Limb (tissue), 2 donors: ENCODE measurements around the gene ARSG.
A peak's percentile ranks its signal among the peaks of the same experiment; 100 is the strongest.
"Not testable (repeated sequence)": the region's sequence is repeated elsewhere in the genome, so short reads cannot be mapped to it uniquely, and the experiment has no call there.

Experiments
- DNase-seq, 2 donors: peaks; one replicate each; pipeline ENCODE4 v3.0.0-alpha.2; 2016; ENCODE audit errors: extremely low spot score in 2 of 2

ARSG gene

DNA sequence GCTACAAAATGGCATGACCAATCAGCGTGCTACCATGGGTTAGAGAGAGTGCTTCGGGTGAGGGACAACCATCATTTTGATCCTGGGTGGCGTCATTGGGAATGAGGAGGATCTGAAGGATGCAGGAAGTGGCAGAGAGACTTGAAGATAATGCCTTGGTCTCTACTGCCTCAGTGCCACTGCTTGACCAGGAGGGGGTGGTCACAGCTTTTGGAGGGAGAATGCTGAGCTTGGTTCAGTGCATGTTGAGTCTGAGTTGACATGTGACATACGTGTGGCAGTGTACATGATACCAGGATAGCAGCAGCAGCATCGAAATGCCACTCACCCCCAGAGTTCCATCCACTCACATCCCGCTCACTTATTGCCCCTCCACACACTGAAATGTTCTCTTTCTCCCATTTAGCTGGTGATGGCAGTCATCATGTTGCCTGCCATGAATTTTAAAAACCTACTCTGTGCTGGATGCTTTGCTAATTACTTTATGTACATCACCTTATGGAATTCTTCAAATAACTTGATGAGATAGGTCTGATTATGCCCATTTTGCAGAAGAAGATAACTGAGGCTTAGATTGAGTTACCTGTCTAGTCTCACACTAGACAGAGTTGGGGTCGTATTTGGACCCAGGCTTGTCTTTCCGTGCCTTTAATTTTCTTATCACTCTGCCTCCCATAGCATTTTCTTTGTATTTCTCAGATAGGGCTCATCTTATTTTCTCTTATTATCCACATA is 36.7 kb downstream of the ARSG start:
- no peak for DNase-seq

DNA sequence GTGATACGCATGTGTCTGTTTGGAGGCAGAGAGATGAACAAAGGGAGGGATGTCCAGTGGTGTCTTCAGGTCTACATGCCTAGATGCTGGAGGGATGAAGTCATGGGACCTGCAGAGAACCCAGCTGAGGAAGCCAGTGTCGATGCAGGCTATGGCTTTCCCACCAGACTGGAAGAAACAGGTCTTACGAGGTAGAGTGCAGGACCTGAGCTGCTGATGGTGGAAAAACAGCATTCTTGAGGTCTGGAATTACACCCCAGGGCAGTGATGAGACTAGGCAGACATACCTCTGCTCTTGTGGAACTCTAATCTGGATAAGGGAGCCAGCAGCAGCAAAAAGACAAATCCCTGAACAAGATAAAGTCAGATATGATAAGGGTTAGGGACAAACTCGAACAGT is 37.4 kb downstream of the ARSG start:
- DNase-seq = peak in 1 of 2 donors; percentile 34

DNA sequence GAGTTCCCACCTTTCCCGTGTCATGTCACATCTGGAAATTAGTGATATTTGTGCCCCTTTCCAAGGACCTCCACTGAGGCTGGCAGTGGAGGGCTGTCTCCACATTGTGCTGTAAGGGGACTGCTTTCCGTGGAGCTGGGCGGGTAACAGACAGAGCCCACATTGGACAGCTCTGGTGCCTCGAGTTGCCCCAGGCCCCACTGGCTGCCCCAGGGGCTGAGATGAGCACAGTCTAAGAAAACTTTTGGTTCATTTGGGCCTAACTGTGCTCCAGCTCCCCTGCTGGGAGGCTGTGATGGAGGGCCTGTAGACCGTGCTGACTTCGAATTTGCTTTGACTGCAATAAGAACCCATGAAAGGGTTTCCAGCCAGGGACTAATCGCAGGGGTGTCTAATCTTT is 38.0 kb downstream of the ARSG start:
- no peak for DNase-seq

DNA sequence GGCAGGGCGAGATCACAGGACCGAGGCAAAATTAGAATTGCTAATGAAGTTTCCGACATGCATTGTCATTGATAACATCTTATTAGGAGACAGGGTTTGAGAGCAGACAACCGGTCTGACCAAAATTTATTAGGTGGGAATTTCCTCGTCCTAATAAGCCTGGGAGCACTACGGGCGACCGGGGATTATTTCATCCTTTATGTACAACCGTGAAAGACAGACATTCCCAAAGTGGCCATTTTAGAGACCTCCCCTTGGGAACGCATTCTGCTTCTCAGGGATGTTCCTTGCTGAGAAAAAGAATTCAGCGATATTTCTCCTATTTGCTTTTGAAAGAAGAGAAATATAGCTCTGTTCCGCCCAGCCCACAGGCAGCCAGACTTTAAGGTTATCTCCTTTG is 40.6 kb downstream of the ARSG start:
- not testable (repeated sequence) for DNase-seq

DNA sequence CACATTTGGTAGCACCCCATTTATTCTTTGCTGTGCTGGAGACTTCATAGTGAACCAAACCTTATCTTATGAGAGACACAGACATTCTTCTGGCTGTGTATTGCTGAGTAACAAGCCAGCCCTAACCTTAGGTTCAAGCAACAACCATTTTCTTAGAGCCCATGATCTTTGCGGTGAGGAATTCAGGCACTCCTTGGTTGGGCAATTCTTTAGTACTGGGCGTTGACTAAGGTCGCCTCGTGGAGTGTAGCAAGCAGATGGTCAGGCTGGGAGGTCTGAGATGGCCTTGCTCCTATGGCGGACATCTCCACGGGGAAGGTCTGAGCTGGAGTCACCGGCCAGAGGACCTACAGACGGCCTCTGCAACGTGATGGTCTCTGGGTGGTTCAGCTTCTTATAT is 43.1 kb downstream of the ARSG start:
- no peak for DNase-seq

DNA sequence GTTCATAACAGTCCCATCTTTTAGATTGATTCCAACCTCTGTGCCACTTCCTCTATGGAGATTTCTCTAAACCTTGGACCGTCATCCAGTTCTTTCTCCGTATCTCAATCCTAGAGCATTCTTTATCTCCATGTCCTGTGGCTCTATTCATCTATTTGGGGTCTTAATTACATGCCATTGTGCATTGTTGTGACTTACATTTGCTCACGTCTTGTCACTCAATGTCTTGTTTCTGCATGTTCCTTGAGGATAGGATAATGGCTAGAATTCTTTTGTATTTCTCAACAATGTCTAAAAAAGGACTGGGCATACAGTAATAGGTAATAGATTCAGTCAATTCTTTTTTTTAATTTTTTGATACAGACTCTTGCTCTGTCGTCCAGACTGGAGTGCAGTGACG is 50.2 kb downstream of the ARSG start:
- DNase-seq = no peak

DNA sequence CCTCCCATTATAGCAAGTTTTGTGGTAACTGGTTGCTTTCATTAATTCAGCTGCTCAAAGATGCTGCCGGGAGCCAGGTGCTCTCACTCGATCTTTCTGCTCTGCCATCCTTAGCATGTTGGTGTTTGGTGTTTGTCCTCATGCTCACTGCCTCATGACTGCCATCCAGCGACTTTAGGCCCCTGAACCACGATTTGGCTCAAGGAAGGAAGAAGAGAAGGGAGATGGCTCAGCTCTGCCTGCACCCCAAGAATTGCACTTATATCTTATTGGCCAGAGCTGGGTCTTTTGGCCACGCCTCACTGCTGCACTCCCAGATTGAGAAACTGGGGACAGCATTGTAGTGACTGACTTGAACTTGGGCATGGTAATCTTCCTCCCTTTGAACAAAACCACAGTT is 52.7 kb downstream of the ARSG start:
- no peak for DNase-seq

DNA sequence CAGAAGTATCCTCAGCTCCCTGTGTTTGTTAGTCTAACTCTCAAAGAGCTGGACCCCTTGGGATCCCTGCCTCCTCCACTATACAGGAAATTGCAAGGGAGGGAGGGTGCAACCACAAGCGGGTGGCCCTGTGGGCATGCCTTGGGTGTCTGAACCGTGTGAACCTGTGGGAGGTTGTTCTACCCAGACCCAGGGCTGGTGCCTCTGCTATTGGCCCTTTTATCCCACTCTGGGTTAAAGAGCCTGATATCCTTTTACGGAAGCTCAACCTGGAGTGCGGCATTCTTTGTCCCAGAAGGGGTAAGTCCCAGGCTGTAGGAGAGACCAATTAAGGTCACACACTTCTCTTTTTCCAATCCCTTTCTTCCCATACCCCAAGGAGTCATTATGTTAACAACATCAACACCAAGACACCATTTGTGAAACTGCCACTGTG is 53.4 kb downstream of the ARSG start:
- DNase-seq = no peak

DNA sequence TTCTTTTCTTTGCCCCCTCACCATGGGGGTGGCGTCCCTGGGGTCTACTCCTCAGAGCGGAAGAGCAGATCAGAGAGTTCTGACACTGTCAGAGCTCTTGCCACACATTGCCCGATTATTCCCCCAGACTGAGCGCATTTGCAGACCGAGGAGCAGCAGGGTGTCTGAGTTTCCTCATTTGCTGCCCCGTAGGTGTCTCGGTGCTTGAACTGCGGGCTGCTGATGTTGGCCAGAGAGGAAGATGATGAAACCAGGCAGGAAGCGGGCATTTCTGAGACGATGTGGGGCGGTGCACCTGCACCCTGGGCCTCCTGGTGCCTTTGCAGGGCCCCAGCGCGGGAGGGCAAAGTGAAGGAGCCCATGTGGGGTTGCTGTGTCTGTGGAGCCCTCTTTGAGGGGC is 55.2 kb downstream of the ARSG start:
- DNase-seq = no peak

DNA sequence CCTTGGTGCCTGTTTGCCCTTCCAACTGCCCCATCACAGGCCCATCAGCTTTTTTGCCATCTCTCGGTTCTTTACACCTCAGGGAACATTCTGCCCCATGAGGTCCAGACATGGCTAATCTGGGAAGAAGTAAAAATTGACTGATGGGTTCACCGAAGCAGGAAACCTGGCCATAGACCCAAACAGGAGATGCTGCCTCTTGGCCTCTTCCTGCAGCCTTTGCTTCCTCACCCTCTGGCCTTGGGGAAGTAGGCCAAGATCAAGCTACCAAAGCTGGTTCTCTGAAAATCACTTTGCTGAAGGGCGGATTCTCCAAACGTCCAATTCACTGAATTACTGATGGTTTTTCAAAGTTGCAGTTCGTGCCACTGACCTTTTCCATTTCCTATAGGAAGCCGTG is 56.1 kb downstream of the ARSG start:
- DNase-seq = no peak

DNA sequence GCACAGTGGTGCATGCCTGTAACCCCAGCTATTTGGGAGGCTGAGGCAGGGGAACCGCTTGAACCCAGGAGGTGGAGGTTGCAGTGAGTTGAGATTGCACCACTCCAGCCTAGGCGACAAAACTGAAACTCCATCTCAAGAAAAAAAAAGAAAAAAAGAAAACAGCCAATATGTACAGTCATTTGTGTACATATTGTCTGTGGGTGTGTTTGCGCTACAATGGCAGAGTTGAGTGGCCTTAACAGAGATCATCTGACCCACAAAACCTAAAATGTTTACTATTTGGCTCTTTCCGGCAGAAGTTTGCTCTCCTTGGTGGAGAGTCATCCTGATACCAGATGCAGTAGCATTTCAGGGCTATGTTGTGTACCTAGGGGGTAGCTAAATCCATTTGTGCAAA is 57.9 kb downstream of the ARSG start:
- DNase-seq = no peak

DNA sequence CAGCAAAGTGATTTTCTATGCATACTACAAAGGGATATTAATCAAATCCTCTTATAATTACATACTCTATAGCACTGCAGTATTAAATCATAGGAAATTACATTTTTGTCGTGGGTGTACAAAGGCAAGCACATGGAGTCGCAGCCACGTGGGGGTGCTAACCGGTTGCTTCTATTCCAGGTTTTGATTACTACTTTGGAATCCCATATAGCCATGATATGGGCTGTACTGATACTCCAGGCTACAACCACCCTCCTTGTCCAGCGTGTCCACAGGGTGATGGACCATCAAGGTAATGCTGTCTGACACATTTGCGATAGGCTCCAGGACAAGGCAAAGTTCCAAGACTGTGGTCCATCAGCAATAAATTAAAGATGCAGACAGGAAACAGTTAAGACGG is 60.1 kb downstream of the ARSG start:
- DNase-seq = no peak

DNA sequence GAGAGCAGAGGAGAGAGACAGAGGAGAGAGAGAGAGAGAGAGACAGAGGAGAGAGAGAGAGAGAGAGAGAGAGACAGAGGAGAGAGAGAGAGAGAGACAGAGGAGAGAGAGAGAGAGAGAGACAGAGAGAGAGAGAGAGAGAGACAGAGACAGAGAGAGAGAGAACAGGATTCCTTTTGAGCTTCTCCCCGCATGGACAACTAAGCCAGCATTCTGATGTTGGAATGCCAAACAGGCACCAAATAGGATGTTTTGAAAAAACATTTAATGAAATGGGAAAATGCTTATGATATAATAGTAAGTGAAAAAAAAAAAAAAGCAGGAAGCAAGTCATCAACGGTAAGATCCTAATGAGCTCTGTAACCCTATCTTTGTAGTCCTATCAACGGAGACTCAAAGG is 60.7 kb downstream of the ARSG start:
- DNase-seq = no peak

DNA sequence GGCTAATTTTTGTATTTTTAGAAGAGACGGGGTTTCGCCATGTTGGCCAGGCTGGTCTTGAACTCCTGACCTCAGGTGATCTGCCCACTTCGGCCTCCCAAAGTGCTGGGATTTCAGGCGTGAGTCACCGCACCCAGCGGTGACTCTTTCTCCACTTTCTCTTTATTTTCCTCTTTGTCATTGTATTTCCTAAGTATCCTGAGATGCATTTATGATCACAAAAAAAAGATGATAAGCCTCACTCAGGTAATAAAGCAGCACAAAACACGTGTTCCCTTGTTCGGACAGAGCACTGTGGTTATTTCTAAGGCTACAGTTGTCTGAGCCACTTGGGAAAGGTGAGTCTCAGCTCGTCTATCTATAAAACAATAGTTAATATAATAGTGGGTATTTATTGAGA is 61.4 kb downstream of the ARSG start:
- not testable (repeated sequence) for DNase-seq

DNA sequence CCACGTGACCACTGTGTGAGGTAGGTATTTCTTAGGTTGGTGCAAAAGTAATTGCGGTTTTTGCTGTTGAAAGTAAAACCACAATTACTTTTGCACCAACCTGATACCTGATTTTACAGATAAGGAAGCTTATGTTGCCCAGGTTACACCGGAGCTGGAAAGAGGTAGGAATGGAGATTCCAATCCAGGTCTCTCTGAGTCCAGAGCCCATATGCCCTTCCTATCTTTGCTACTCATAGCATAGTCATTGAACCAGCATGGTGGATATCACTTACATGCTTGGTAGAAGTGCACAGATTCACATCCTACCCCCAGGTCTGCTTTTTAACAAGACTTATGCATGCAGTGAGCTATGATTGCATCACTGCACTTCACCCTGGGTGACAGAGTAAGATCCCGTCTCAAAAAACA is 61.8 kb downstream of the ARSG start:
- DNase-seq = no peak

DNA sequence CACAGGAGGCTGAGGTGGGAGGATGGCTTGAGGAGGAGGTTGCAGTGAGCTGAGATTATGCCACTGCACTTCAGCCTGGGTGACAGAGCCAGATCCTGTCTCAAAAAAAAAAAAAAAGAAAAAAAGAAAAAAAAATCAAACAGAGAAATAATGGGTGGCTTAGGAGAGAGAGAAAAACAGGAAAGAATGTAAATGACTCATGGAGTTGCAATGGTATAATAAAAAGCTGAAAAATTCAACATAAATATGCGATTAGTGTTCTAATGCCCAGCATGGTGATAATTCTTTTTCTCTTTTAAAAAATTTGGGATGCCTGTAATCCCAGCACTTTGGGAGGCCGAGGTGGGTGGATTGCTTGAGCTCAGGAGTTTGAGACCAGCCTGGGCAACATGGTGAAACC is 63.0 kb downstream of the ARSG start:
- not testable (repeated sequence) for DNase-seq

DNA sequence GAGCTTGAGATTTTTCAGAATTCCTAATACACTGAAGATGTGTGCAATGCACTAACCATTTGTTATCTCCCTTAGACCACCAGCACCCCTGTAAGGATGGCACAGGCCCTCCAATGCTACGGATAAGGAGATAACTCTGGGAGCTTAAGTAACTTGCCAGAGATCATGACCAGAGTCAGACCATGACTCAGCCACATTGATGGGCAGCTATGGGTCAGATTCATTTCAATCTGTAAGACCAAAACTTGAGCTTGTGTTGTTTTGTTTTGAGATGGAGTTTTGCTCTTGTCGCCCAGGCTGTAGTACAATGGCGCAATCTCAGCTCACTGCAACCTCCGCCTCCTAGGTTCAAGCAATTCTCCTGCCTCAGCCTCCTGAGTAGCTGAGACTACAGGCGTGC is 63.8 kb downstream of the ARSG start:
- DNase-seq = not testable (repeated sequence)

DNA sequence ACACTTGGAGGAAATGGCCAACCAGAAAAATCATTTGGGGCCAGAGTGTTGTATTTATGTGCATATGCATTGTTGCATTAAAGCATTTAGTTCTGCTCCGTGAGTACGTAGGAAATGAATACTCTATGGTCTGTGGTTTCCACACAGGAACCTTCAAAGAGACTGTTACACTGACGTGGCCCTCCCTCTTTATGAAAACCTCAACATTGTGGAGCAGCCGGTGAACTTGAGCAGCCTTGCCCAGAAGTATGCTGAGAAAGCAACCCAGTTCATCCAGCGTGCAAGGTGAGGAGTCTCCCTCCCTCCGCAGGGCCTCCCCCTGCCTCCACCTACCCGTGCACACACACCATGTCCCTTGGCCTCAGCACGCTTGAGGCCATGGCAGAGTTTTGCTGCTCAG is 65.2 kb downstream of the ARSG start:
- no peak for DNase-seq

DNA sequence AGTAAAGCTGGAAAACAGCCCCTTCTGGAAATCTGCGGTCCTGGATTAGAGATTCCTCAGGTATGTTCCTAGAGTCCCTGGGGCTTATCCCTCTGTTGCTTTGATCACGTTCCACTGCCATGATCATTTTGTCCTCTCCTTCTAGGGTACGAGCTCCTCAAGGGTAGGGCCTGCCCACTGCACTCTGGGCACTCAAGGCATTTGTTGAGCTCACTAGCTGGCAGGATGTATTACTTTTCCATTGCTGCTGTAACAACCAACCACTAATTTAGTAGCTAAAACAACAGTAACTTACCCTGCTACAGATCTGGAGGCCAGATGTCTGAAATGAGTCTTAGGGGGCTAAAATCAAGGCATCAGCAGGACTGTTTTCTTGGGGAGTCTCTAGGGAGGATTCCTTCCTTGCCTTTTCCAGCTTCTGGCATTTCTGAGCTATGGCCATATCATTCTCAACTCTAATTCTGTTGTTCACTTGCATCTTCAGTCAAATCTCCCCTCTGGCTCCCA is 65.7 kb downstream of the ARSG start:
- no peak for DNase-seq

DNA sequence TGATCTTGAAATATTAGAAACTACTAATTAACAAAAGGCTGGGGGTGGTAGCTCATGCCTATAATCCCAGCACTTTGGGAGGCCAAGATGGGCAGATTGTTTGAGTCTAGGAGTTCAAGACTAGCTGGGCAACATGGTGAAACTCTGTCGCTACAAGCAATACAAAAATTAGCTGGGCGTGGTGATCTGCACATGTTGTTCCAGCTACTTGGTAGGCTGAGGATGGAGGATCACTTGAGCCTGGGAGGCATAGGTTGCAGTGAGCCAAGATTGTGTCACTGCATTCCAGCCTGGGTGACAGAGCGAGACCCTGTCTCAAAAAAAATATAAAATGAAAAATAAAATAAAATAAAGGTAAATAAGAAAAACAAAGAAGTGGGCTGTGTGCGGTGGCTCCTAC is 66.6 kb downstream of the ARSG start:
- DNase-seq = no peak

DNA sequence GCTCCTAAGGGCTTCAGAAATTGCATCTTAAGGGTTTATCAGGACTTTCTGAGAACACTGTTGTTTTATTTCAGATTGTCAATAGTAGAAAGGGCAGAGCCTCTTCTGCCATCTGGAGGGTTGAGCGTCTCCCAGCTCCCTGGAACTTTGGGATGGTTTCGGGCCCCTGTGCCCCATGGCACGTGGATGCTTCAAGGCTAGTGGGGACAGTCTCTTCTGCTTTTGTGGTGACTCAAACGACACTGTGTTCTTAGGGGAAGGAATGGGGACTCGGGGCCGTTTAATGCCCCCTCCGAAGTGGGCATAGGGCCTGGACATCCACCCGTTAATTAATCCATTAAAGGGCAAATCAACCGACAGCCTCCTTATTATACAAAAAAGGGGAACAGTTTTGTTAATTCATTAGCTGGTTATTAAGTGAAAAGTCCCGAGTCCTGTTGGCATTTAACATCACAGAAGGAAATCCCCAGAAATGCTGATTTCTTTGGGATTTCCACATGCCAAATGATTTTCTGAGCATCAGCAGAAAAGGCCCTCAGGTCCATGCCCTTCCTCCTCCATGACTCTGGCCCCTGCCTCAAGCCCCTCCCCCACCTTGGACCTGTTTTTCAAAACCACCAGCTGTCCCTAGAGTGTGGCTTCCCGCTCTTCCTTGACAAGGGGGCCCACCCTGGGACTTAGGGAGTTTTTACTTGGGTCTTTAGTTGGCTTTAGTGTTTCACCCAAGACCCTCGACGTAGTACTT is 68.7 kb downstream of the ARSG start:
- DNase-seq = no peak

DNA sequence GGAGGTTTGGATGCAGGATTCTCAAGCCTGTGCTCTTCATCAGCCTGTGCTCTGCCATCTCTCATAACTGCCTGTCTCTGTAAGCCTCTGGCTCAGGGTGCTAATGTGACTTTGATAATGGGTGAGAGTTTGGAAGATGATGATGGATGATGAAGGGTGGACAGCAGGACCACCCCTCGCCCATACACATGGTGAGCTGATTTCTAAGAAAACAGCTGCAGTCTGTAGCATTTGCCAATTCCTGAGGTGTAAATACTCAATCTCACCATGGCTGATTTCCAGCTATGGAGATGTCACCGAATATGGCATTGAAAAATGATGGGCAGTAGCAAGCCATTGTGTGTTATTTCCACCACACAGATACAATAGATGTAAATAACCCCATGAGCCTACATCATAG is 74.2 kb downstream of the ARSG start:
- no peak for DNase-seq

DNA sequence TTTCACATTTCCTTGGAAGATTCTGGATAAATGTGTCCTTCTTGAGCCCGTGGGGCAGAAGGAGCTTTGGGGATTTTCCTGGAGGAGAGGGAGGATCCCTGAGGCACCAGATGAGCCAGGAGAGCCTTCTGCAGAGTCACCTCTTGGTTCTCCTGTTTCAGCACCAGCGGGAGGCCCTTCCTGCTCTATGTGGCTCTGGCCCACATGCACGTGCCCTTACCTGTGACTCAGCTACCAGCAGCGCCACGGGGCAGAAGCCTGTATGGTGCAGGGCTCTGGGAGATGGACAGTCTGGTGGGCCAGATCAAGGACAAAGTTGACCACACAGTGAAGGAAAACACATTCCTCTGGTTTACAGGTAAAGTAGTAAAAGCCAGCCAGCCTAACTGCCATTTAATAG is 77.1 kb downstream of the ARSG start:
- no peak for DNase-seq
